SK-N-SH (cell line): ENCODE measurements around the gene PCLAF.

Experiments
- CTCF ChIP-seq: fragments of 200-600 bp; sonication (generic); IDR thresholded peaks from 2 replicates; pipeline ENCODE4 v1.6.1; 2017; ENCODE audit warnings: antibody characterized with exemption, mild to moderate bottlenecking, moderate library complexity
- EP300 ChIP-seq, 2 experiments: IDR thresholded peaks; 2 replicates each; pipeline versions ENCODE4 v1.4.0 to v1.6.1; 2012; ENCODE audit warnings: borderline replicate concordance in 1 of 2, low read depth in 1 of 2, low read length in 1 of 2
- JUND ChIP-seq: IDR thresholded peaks from 2 replicates; pipeline ENCODE4 v1.4.0; 2012
- MEF2A ChIP-seq: IDR thresholded peaks from 2 replicates; pipeline ENCODE4 v1.4.0; 2012; ENCODE audit warnings: low read depth, borderline replicate concordance
- POLR2AphosphoS5 ChIP-seq: IDR thresholded peaks from 2 replicates; pipeline ENCODE4 v1.6.1; 2012; ENCODE audit warnings: low read depth, low read length
- RAD21 ChIP-seq: IDR thresholded peaks from 2 replicates; pipeline ENCODE4 v1.6.1; 2012; ENCODE audit warnings: mild to moderate bottlenecking, low read length
- TAF1 ChIP-seq: IDR thresholded peaks from 2 replicates; pipeline ENCODE4 v1.6.1; 2012; ENCODE audit warnings: low read depth, mild to moderate bottlenecking, low read length, moderate library complexity, borderline replicate concordance
- USF2 ChIP-seq: fragments of 150-350 bp; IDR thresholded peaks from 2 replicates; pipeline ENCODE4 v1.6.1; 2017; ENCODE audit warnings: antibody characterized with exemption, low read length, low read depth, borderline replicate concordance

- no peak for TF ChIP-seq POLR2AphosphoS5
- TF ChIP-seq CTCF: no peak
- TF ChIP-seq EP300 (IDR thresholded peaks at IDR 0.05; ENCODE audit: borderline replicate concordance in 1 of 2, low read depth in 1 of 2, low read length in 1 of 2): no peak
- TF ChIP-seq JUND: no peak
- TF ChIP-seq MEF2A: no peak
- TF ChIP-seq USF2: no peak
- TF ChIP-seq RAD21: no peak
- no peak for TF ChIP-seq TAF1
Observed at GRCh38 chr15:64423970-64424369, 42.7 kb upstream of the PCLAF start.
